Stimulated activated CD4-positive, alpha-beta T cell treated with anti-CD3 and anti-CD28 coated beads, Interleukin-2, amount 100 ng/mL, for 48 hours (primary cell): ENCODE measurements around the gene LRCH1.
"Not testable (repeated sequence)": the region's sequence is repeated elsewhere in the genome, so short reads cannot be mapped to it uniquely, and the experiment has no call there.

Source experiments
- DNase-seq, 2 donors: peaks; one replicate each; pipeline ENCODE4 v3.0.0-alpha.2; 2020

The LRCH1 gene, protein sequence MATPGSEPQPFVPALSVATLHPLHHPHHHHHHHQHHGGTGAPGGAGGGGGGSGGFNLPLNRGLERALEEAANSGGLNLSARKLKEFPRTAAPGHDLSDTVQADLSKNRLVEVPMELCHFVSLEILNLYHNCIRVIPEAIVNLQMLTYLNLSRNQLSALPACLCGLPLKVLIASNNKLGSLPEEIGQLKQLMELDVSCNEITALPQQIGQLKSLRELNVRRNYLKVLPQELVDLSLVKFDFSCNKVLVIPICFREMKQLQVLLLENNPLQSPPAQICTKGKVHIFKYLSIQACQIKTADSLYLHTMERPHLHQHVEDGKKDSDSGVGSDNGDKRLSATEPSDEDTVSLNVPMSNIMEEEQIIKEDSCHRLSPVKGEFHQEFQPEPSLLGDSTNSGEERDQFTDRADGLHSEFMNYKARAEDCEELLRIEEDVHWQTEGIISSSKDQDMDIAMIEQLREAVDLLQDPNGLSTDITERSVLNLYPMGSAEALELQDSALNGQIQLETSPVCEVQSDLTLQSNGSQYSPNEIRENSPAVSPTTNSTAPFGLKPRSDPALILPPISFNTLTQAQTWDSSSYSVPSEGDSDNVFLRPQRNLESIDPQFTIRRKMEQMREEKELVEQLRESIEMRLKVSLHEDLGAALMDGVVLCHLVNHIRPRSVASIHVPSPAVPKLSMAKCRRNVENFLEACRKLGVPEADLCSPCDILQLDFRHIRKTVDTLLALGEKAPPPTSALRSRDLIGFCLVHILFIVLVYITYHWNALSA

DNA sequence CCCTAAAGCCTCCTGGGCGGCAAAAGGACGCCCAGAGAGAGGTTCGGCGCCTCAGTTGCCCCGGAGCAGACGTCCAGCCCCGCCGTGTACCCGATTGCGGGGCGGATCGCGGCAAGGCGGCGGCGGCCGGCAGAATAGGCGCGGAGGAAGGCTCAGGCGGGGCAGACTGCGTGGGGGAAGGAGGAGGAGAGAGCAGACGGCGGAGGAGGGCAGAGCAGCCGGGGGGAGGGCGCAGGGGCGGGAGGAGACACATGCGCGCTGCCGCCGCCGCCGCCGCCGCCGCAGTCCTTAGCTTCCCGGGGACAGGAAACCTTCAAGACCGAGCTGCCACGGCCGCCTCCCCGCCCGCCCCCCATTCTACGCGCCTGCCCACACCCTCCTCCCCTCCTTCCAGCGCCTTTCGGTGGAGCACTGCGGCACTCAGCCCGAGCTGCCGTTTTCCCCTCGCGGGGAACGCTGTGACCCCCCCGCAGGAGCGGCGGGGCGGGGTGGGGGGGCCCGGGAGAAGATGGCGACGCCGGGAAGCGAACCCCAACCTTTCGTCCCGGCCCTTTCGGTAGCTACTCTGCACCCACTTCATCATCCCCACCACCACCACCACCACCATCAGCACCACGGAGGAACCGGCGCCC is at the start of gene LRCH1:
Gene LRCH1, plus strand, starts transcription at position 282 of the 632 bp plus-strand sequence. Its CDS starts 227 bp downstream, at position 509.
- peak; percentile 73 to 77 for DNase-seq

DNA sequence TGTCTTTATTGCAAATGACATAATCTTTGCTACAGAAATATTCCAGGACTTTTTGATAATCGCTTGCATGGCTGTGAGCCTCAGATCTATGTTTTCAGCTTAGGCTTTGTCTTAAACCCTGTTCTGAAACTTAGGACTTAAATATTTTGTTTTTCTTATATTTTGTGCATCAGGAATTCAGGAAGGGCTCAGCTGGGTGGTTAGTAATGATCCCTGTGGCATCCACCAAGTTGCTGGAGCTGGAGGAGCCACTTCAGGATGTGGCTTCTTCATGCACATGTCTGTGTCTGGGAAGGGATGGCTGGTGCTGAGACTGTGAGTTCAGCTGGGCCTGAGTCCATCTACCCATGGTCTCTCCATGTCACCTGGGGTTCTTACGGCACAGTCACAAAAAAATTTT is 48.9 kb upstream of the LRCH1 start:
- DNase-seq: no peak

- DNase-seq: no peak
Measured at GRCh38 chr13:46507981-46508380, 45.0 kb upstream of the LRCH1 start.

- no peak for DNase-seq
Measured at GRCh38 chr13:46509981-46510380, 43.0 kb upstream of the LRCH1 start.

DNA sequence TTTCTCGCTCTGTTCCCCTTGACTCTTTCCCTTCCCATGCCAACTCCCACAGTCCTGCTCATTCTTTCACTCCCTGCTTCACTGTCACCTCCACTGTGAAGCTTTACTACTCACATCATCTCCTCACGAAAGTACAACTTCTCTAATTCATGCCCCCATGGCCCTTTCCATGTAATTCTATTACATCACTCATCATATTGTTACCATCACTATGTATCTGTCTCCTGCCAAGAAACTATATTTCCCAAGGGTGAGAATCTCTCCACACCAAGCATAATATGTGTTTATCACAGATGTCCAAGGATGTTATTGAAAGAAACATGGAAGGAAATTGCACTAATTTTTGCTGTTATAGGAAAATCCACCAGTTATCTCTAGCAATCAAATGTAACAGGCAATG is 37.2 kb upstream of the LRCH1 start:
- DNase-seq: no peak

GRCh38 chr13:46516599-46517338 is 36.2 kb upstream of the LRCH1 start:
- DNase-seq: no peak

GRCh38 chr13:46517748-46518147 is 35.2 kb upstream of the LRCH1 start:
- not testable (repeated sequence) for DNase-seq

DNA sequence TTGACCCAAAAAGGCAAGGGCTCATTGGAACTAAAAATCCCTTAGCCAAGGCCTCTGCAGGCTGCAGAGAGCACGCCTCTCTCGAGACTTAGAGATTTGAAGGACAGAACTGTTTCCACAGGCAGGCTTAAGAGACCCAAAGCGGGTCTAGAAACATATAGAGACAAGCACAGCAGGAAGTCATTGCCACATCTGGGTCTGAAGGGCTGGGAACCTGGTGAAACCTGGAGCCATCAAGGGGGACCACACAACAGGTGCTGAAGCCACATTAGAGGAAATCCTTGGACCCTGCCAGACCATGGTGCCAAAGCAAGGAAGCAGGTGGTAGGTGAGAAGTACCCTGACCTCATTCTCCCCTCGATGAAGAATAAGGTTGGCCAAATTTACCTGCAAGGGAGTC is 33.8 kb upstream of the LRCH1 start:
- DNase-seq: no peak

DNA sequence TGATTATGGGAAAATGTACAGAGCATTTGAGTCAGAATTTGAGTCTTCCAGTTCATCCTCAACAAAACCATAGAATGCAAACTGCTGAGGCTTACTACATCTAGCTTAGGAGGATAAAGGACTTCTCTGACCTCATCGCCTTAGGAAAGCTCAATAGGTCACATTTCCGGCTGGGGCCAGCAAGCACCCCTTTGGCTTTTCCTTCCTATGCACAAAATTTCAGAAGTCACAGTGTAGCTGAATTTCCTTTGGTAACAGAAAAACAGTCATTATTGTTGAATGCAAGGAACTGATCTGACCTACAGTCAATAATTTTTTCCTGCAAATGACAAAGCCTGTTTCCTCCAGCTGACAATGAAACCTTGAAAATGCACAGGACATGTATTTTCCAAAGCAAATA is 32.8 kb upstream of the LRCH1 start:
- no peak for DNase-seq

GRCh38 chr13:46521486-46521885 is 31.5 kb upstream of the LRCH1 start:
- DNase-seq: no peak

DNA sequence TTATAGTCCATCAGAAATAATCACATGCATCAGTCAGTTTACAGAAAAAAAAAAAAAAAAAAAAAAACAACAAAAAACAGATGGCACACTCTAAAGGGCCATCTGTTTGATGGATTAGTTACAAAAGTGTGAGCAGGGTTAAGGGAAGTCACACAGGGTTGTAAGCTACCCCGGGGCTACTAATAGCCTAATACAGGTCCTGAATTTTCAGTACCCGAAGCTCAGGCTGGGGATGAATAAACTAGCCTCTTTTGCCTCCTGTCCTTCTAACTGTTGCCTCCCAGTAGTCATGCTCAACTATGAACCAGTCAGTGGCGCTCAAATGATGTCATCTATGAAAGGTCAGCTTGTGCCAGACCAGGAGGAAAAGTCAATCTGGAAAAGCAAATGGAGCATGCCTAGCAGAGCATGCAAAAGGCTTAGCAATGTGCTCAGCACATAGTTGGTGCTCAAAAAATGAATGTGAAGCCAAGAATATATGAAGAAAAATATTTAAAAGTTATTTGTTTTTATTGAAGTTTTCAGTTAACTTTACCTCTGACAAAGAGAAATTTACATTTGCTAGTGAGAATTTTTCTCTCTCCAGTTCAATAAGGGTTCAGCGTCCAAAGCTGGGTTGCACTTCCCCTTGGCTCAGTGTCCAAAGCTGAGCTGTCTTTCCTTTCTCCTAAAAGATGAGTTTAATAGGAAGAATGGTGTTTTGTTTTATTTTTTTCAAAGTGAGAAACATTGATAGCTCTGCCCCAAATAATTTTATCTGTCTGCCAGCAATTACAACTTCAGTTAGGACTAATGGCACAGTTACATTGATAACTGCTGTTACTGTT is 30.8 kb upstream of the LRCH1 start:
- no peak for DNase-seq

GRCh38 chr13:46522748-46523030 is 30.3 kb upstream of the LRCH1 start:
- no peak for DNase-seq

- no peak for DNase-seq
Measured at GRCh38 chr13:46523972-46524752, 28.8 kb upstream of the LRCH1 start.

GRCh38 chr13:46526100-46526735 is 26.8 kb upstream of the LRCH1 start:
- DNase-seq: no peak

DNA sequence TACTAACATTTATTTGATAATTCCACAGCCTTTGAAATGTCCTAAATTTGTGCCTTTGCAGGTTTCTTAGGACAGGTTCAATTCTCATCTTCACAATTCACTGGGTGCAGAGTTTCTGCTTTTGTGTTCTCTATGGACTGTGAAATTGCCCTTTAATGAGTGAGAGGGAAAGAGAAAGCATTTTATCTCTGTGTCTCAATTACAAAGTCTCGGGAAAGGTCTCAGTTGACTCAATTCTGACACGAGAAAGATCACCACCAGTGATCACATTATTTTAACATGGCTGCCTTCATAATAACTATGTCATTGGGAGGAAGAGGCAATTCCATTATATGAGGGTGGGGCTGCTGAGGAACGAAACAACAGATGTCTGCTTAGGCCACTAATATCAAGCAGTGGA is 26.2 kb upstream of the LRCH1 start:
- no peak for DNase-seq

- no peak for DNase-seq
Measured at GRCh38 chr13:46527237-46527636, 25.7 kb upstream of the LRCH1 start.

- DNase-seq: no peak
Measured at GRCh38 chr13:46529216-46529919, 23.6 kb upstream of the LRCH1 start.

GRCh38 chr13:46530084-46530935 is 22.7 kb upstream of the LRCH1 start:
- DNase-seq: no peak

DNA sequence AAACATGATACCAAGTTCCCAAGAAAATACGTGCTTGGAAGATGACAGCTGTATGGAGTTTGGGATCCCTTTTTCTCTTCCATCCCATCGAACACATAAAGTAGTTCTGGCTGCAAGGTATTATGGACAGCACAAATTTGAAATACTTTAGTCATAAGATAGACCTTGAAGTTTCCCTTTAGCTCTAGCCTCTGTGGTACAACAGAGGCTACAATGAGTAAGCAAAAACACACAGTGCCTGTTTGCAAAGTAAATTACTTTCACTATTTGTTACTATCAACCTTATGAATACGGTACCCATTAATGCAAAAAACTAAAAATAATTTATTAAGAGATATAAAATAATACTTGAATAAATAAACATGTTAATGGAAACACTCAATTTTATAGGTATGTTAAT is 21.0 kb upstream of the LRCH1 start:
- no peak for DNase-seq
